GM23248 (cell line): ENCODE data around the gene COL12A1. TPM values are rescaled to one million over a fixed set of nuclear protein-coding genes. Genes with fewer than 3 reads are reported as not detected.

Source experiments
- DNase-seq: peaks from one replicate; pipeline ENCODE4 v3.0.0-alpha.2; 2015
- H2AFZ ChIP-seq: fragments of 200-600 bp; sonication (generic); 2 replicates; pipeline ENCODE4 v1.6.1; 2016; ENCODE audit warnings: antibody characterized with exemption
- H3F3A ChIP-seq: fragments of 200-600 bp; sonication (generic); 2 replicates; pipeline ENCODE4 v1.6.1; 2016; ENCODE audit warnings: mild to moderate bottlenecking, antibody characterized with exemption, mixed run types; ENCODE audit not compliant: insufficient read depth
- H3K27ac ChIP-seq: fragments of 200-600 bp; sonication (generic); 2 replicates; pipeline ENCODE4 v1.5.1; 2016; ENCODE audit warnings: mild to moderate bottlenecking
- H3K27me3 ChIP-seq: fragments of 200-600 bp; sonication (generic); replicated peaks from 2 replicates; pipeline ENCODE4 v1.6.1; 2016; ENCODE audit warnings: mild to moderate bottlenecking; ENCODE audit not compliant: insufficient read depth
- H3K36me3 ChIP-seq: fragments of 200-600 bp; sonication (generic); 2 replicates; pipeline ENCODE4 v1.6.1; 2016; ENCODE audit warnings: low read depth, mild to moderate bottlenecking
- H3K4me1 ChIP-seq: fragments of 200-600 bp; sonication (generic); 2 replicates; pipeline ENCODE4 v1.6.1; 2016; ENCODE audit warnings: mild to moderate bottlenecking; ENCODE audit not compliant: insufficient read depth
- H3K4me2 ChIP-seq: fragments of 200-600 bp; sonication (generic); one replicate; pipeline ENCODE4 v1.6.1; 2016; ENCODE audit warnings: mild to moderate bottlenecking; ENCODE audit not compliant: unreplicated experiment
- H3K4me3 ChIP-seq: fragments of 200-600 bp; sonication (generic); 2 replicates; pipeline ENCODE4 v1.5.1; 2016; ENCODE audit warnings: mild to moderate bottlenecking
- H3K79me2 ChIP-seq: fragments of 200-600 bp; sonication (generic); 2 replicates; pipeline ENCODE4 v1.6.1; 2016; ENCODE audit warnings: mild to moderate bottlenecking; ENCODE audit not compliant: insufficient read depth
- H3K9ac ChIP-seq: fragments of 200-600 bp; sonication (generic); 2 replicates; pipeline ENCODE4 v1.6.1; 2016; ENCODE audit warnings: mild to moderate bottlenecking
- H3K9me2 ChIP-seq: fragments of 200-600 bp; sonication (generic); 2 replicates; pipeline ENCODE4 v1.6.1; 2016; ENCODE audit warnings: mixed run types, mild to moderate bottlenecking, moderate library complexity; ENCODE audit not compliant: insufficient read depth
- H3K9me3 ChIP-seq: fragments of 200-600 bp; sonication (generic); one replicate; pipeline ENCODE4 v1.6.1; 2017; ENCODE audit warnings: low read depth
- H4K20me1 ChIP-seq: fragments of 200-600 bp; sonication (generic); 2 replicates; pipeline ENCODE4 v1.6.0; 2016; ENCODE audit not compliant: insufficient read depth
- EZH2 ChIP-seq: fragments of 200-600 bp; sonication (generic); IDR thresholded peaks from 2 replicates; pipeline ENCODE4 v1.6.1; 2018; ENCODE audit warnings: antibody characterized with exemption, mild to moderate bottlenecking; ENCODE audit not compliant: insufficient read depth, poor library complexity, severe bottlenecking
- EZH2phosphoT487 ChIP-seq: fragments of 200-600 bp; sonication (generic); IDR thresholded peaks from 2 replicates; pipeline ENCODE4 v1.6.1; 2018; ENCODE audit warnings: antibody characterized with exemption, moderate library complexity, mild to moderate bottlenecking, low read depth; ENCODE audit not compliant: insufficient read depth
- WGBS, 2 experiments: methylation state at CpG; one replicate each; pipeline ENCODE4 v1.1.6; 2015 to 2017; ENCODE audit warnings: low lambda C conversion rate in 2 of 2, low coverage in 1 of 2; ENCODE audit errors: missing lambda C conversion rate in 2 of 2; 5-methylcytosine and 5-hydroxymethylcytosine counted together
- in situ Hi-C: fragments of 300-500 bp; cut with MboI; formaldehyde crosslinking; loops from 2 replicates; pipeline ENCODE4 v1.15.0; 2020
- polyA plus RNA-seq: library from polyadenylated mRNA; unstranded; fragments of >200 nt; fragmentation: Nextera tagmentation; extraction: Ambion mirVana; gene quantifications from 2 replicates; pipeline ENCODE4 v1.2.1, GENCODE V29; 2016
- total RNA-seq: library from RNA; depleted of rRNA; stranded (reverse); fragments of >200 nt; shearing (Covaris generic); gene quantifications from 2 replicates; pipeline ENCODE4 v1.2.3, GENCODE V29; 2014

The COL12A1 gene
- total and polyA plus RNA-seq, 2 experiments from 2014 or later, result 253 to 1,033 TPM

GRCh38 chr6:75244063-75244584 is 38.3 kb upstream of the COL12A1 start:
- peak overlapping the region; percentile 92 for H3K9ac ChIP-seq
- no peak for DNase-seq
- no peaks in the 10 kb centered on the region for H3K9me3 ChIP-seq
- in situ Hi-C loops, result no loop called here
- no peaks in the 10 kb centered on the region for H3K27me3 ChIP-seq
- H3K79me2 ChIP-seq, result peaks cover 44% of the 10 kb centered on the region
- WGBS, 2 experiments, result 1 to 2% methylated on average over 15 of the region's 15 CpGs
- H4K20me1 ChIP-seq, result no peaks in the 10 kb centered on the region
- H3F3A ChIP-seq, result peaks cover 25% of the 10 kb centered on the region
- H3K4me3 ChIP-seq, result peak overlapping the region; percentile 92
- peaks cover 12% of the 10 kb centered on the region for H3K36me3 ChIP-seq
- H3K9me2 ChIP-seq, result no peaks in the 10 kb centered on the region
- TF ChIP-seq EZH2phosphoT487, result no peak
- peak overlapping the region; percentile 98 for H3K4me2 ChIP-seq
- peaks cover 20% of the 10 kb centered on the region for H3K4me1 ChIP-seq
- peak overlapping the region; percentile 99 for H2AFZ ChIP-seq
- peak overlapping the region; percentile 93 for H3K27ac ChIP-seq

GRCh38 chr6:75243333-75244062 is 37.6 kb upstream of the COL12A1 start, which contains the start of gene COX7A2:
Gene COX7A2 (minus strand): TSS chr6:75243801. CDS start chr6:75243734, 67 bp downstream.
- H3K4me1 ChIP-seq, result peaks cover 20% of the 10 kb centered on the region
- 0 to 1% methylated on average over 35 to 36 of the region's 36 CpGs for WGBS, 2 experiments
- no peaks in the 10 kb centered on the region for H3K27me3 ChIP-seq
- H3K9ac ChIP-seq, result peak within 1 kb of the TSS; percentile 92
- H3K9me3 ChIP-seq, result no peaks in the 10 kb centered on the region
- in situ Hi-C loops, result no loop called here
- TF ChIP-seq EZH2phosphoT487, result no peak
- TF ChIP-seq EZH2, result no peak
- H3K4me3 ChIP-seq, result peak within 1 kb of the TSS; percentile 92
- peak within 1 kb of the TSS; percentile 98 for H3K4me2 ChIP-seq
- H3K27ac ChIP-seq, result peak within 1 kb of the TSS; percentile 93
- peak within 1 kb of the TSS; percentile 99 for H2AFZ ChIP-seq
- H3K9me2 ChIP-seq, result no peaks in the 10 kb centered on the region
- H4K20me1 ChIP-seq, result no peaks in the 10 kb centered on the region
- peak; percentile 99 for DNase-seq
- peaks cover 46% of the 10 kb centered on the region for H3K79me2 ChIP-seq
- H3F3A ChIP-seq, result peaks cover 25% of the 10 kb centered on the region
- peaks cover 18% of the 10 kb centered on the region for H3K36me3 ChIP-seq

GRCh38 chr6:75236630-75237029 is 30.8 kb upstream of the COL12A1 start:
- Histone ChIP-seq H3K27ac (no peak overlapping the region), H3K4me2 (no peak overlapping the region), H2AFZ (no peak overlapping the region), H3K9me3 (no peaks in the 10 kb centered on the region), H3K4me1 (peaks cover 14% of the 10 kb centered on the region), H3K4me3 (no peak overlapping the region), H3K36me3 (peaks cover 31% of the 10 kb centered on the region), H3K9ac (no peak overlapping the region), H3K79me2 (peaks cover 27% of the 10 kb centered on the region), H4K20me1 (no peaks in the 10 kb centered on the region), H3K27me3 (no peaks in the 10 kb centered on the region), H3K9me2 (no peaks in the 10 kb centered on the region), H3F3A (peaks cover 23% of the 10 kb centered on the region; the same call in 1 of the 2 replicates)
- in situ Hi-C loops, result no loop called here
- DNase-seq, result no peak
- no peak for TF ChIP-seq EZH2
- no peak for TF ChIP-seq EZH2phosphoT487
- WGBS, 2 experiments, result 87 to 88% methylated on average over 4 of the region's 4 CpGs

GRCh38 chr6:75235271-75235670 is 29.4 kb upstream of the COL12A1 start:
- TF ChIP-seq EZH2phosphoT487 (no peak), EZH2 (no peak)
- Histone ChIP-seq H3K79me2 (peaks cover 14% of the 10 kb centered on the region), H3K27me3 (no peaks in the 10 kb centered on the region), H4K20me1 (no peaks in the 10 kb centered on the region), H3K4me3 (no peak overlapping the region), H3K9me2 (no peaks in the 10 kb centered on the region), H3K9me3 (no peaks in the 10 kb centered on the region), H3K9ac (no peak overlapping the region), H3K36me3 (peaks cover 25% of the 10 kb centered on the region), H3F3A (peaks cover 33% of the 10 kb centered on the region; the same call in 1 of the 2 replicates), H3K27ac (no peak overlapping the region), H3K4me2 (no peak overlapping the region), H3K4me1 (peaks cover 9% of the 10 kb centered on the region), H2AFZ (no peak overlapping the region)
- WGBS, 2 experiments, result 96 to 98% methylated on average over 2 of the region's 2 CpGs
- no peak for DNase-seq
- in situ Hi-C loops, result no loop called here
